Calu3 (cell line): Measurements from ENCODE around the gene ADGRL3. TPM values are rescaled to one million over a fixed set of nuclear protein-coding genes. Genes with fewer than 3 reads are reported as not detected.
A peak's percentile ranks its signal among the peaks of the same experiment; 100 is the strongest.

Experiments
- BruUV-seq: library from RNA; stranded (reverse); fragments of 400-500 nt; replicated peaks from 2 replicates; lab custom pipeline; 2021; lab: Mats Ljungman, UMichigan
- CTCF ChIA-PET: fragments of 300-600 bp; sonication (Branson Sonifier 250); formaldehyde crosslinking; loops from one replicate; lab custom pipeline; 2022; ENCODE audit warnings: antibody characterized with exemption; lab: Charles Lee
- DNase-seq: peaks from one replicate; pipeline ENCODE4 v3.0.0; 2022
- H3K27ac Mint-ChIP-seq: one replicate; pipeline ENCODE4 v1.8.0; 2022; ENCODE audit warnings: mixed read lengths; ENCODE audit not compliant: unreplicated experiment
- H3K27me3 Mint-ChIP-seq: one replicate; pipeline ENCODE4 v1.8.0; 2022; ENCODE audit warnings: mixed read lengths; ENCODE audit not compliant: unreplicated experiment
- H3K36me3 Mint-ChIP-seq: one replicate; pipeline ENCODE4 v1.8.0; 2022; ENCODE audit warnings: mild to moderate bottlenecking, moderate library complexity, mixed read lengths; ENCODE audit not compliant: insufficient read depth, unreplicated experiment
- H3K4me1 Mint-ChIP-seq: one replicate; pipeline ENCODE4 v1.8.0; 2022; ENCODE audit warnings: mild to moderate bottlenecking, low read depth, mixed read lengths; ENCODE audit not compliant: unreplicated experiment
- H3K4me3 Mint-ChIP-seq: one replicate; pipeline ENCODE4 v1.8.0; 2022; ENCODE audit warnings: mild to moderate bottlenecking, low read depth, moderate library complexity, mixed read lengths; ENCODE audit not compliant: unreplicated experiment
- H3K9me3 Mint-ChIP-seq: one replicate; pipeline ENCODE4 v1.8.0; 2022; ENCODE audit warnings: low read depth, mixed read lengths; ENCODE audit not compliant: unreplicated experiment
- CTCF ChIP-seq: fragments of 200-600 bp; IDR thresholded peaks from one replicate; pipeline ENCODE4 v1.8.0; 2022; ENCODE audit warnings: antibody characterized with exemption; ENCODE audit not compliant: unreplicated experiment
- intact Hi-C: fragments of 100-400 bp; cut with micrococcal nuclease; formaldehyde crosslinking; loops from one replicate; pipeline ENCODE4 v1.10.0; 2022; ENCODE audit not compliant: unreplicated experiment
- total RNA-seq: library from RNA; stranded (reverse); gene quantifications from 2 replicates; pipeline ENCODE4 v1.2.3, GENCODE V29; 2022

Gene ADGRL3
- total RNA-seq, 1 experiment from 2014 or later, result 0.66 TPM

GRCh38 chr4:61531188-61531587 lies 331.1 kb downstream of the ADGRL3 start:
- BruUV-seq, result no TSS peak
- CTCF ChIA-PET, result no interaction called here
- TF ChIP-seq CTCF, result no peak
- no peak for DNase-seq
- Mint-ChIP-seq H3K27ac (no peak overlapping the region), H3K27me3 (no peaks in the 10 kb centered on the region), H3K4me1 (no peaks in the 10 kb centered on the region), H3K9me3 (no peaks in the 10 kb centered on the region), H3K36me3 (no peaks in the 10 kb centered on the region), H3K4me3 (no peak overlapping the region)
- intact Hi-C loops, result no loop called here

GRCh38 chr4:61532336-61533000 lies 332.3 kb downstream of the ADGRL3 start:
- no peaks in the 10 kb centered on the region for H3K9me3 Mint-ChIP-seq
- H3K36me3 Mint-ChIP-seq, result no peaks in the 10 kb centered on the region
- CTCF ChIA-PET, result interaction anchor here (0.5 kb wide), 1 partner anchor 8 kb away, joined by 3 read pairs; no protein-coding TSS in a partner anchor
- no peaks in the 10 kb centered on the region for H3K4me1 Mint-ChIP-seq
- intact Hi-C loops, result no loop called here
- no peaks in the 10 kb centered on the region for H3K27me3 Mint-ChIP-seq
- no peak for DNase-seq
- H3K4me3 Mint-ChIP-seq, result no peak overlapping the region
- H3K27ac Mint-ChIP-seq, result no peak overlapping the region
- TF ChIP-seq CTCF, result no peak
- BruUV-seq, result no TSS peak

GRCh38 chr4:61533140-61533539 lies 333.0 kb downstream of the ADGRL3 start:
- H3K36me3 Mint-ChIP-seq, result no peaks in the 10 kb centered on the region
- H3K4me1 Mint-ChIP-seq, result no peaks in the 10 kb centered on the region
- H3K27ac Mint-ChIP-seq, result no peak overlapping the region
- H3K4me3 Mint-ChIP-seq, result no peak overlapping the region
- DNase-seq, result no peak
- no peak for TF ChIP-seq CTCF
- no TSS peak for BruUV-seq
- H3K27me3 Mint-ChIP-seq, result no peaks in the 10 kb centered on the region
- CTCF ChIA-PET, result interaction anchor here (0.5 kb wide), 1 partner anchor 8 kb away, joined by 3 read pairs; no protein-coding TSS in a partner anchor
- no peaks in the 10 kb centered on the region for H3K9me3 Mint-ChIP-seq
- intact Hi-C loops, result no loop called here

- CTCF ChIA-PET, result interaction anchor here (0.6 to 1.1 kb wide), 3 partner anchors 8 to 88 kb away, joined by 3 to 4 read pairs (median 4); no protein-coding TSS in a partner anchor
- Mint-ChIP-seq H3K4me3 (no peak overlapping the region), H3K27ac (peak overlapping the region; percentile 11), H3K27me3 (no peaks in the 10 kb centered on the region), H3K36me3 (no peaks in the 10 kb centered on the region), H3K9me3 (no peaks in the 10 kb centered on the region), H3K4me1 (peaks cover 9% of the 10 kb centered on the region)
- intact Hi-C loops, result no loop called here
- DNase-seq, result peak; percentile 28
- no TSS peak for BruUV-seq
- TF ChIP-seq CTCF, result no peak
These were observed 340.8 kb downstream of the ADGRL3 start for GRCh38 chr4:61540944-61541343.
